ENCODE results near the gene HSPA6. TPM values are rescaled to one million over a fixed set of nuclear protein-coding genes. Genes with fewer than 3 reads are reported as not detected.
"Not testable (repeated sequence)": the region's sequence is repeated elsewhere in the genome, so short reads cannot be mapped to it uniquely, and the experiment has no call there.

HSPA6 gene
- under 0.01 TPM in 2 replicates for total RNA-seq

GRCh38 chr1:161523817-161524741 lies at the start of gene HSPA6:
Gene HSPA6, plus strand, starts transcription at chr1:161524540. Its CDS starts 119 bp downstream, at chr1:161524659.
- peak within 1 kb of the TSS; percentile 72 for H3K4me3 ChIP-seq (ENCODE audit: low read depth, low read length)
- peak; percentile 80 for DNase-seq (ENCODE audit: low read depth)

GRCh38 chr1:161477711-161478110 lies 46.6 kb upstream of the HSPA6 start:
- not testable (repeated sequence) for DNase-seq (ENCODE audit: low read depth); H3K4me3 ChIP-seq (ENCODE audit: low read depth, low read length)

- no peak overlapping the region for H3K4me3 ChIP-seq (ENCODE audit: low read depth, low read length)
- DNase-seq (ENCODE audit: low read depth), result no peak
- TF ChIP-seq CTCF (IDR thresholded peaks at IDR 0.05; ENCODE audit: insufficient read depth, low read depth, low read length), result no peak
Measured at GRCh38 chr1:161478985-161479384, 45.4 kb upstream of the HSPA6 start.

GRCh38 chr1:161480381-161481035 lies 43.8 kb upstream of the HSPA6 start:
- no peak overlapping the region for H3K4me3 ChIP-seq (ENCODE audit: low read depth, low read length)
- DNase-seq (ENCODE audit: low read depth), result no peak
- no peak for TF ChIP-seq CTCF (IDR thresholded peaks at IDR 0.05; ENCODE audit: insufficient read depth, low read depth, low read length)

GRCh38 chr1:161481624-161482392 lies 42.5 kb upstream of the HSPA6 start:
- no peak for DNase-seq (ENCODE audit: low read depth)
- H3K4me3 ChIP-seq (ENCODE audit: low read depth, low read length), result no peak overlapping the region
- no peak for TF ChIP-seq CTCF (IDR thresholded peaks at IDR 0.05; ENCODE audit: insufficient read depth, low read depth, low read length)

- no peak for TF ChIP-seq CTCF (IDR thresholded peaks at IDR 0.05; ENCODE audit: insufficient read depth, low read depth, low read length)
- DNase-seq (ENCODE audit: low read depth), result no peak
- H3K4me3 ChIP-seq (ENCODE audit: low read depth, low read length), result no peak overlapping the region
Measured at GRCh38 chr1:161482610-161483009, 41.7 kb upstream of the HSPA6 start.

GRCh38 chr1:161483361-161483760 lies 41.0 kb upstream of the HSPA6 start:
- no peak overlapping the region for H3K4me3 ChIP-seq (ENCODE audit: low read depth, low read length)
- no peak for TF ChIP-seq CTCF (IDR thresholded peaks at IDR 0.05; ENCODE audit: insufficient read depth, low read depth, low read length)
- DNase-seq (ENCODE audit: low read depth), result no peak

Data from fibroblast of villous mesenchyme (primary cell).